GM13976 (cell line): ENCODE results near the gene PKNOX2.

Source experiments
- DNase-seq: peaks from one replicate; pipeline ENCODE4 v3.0.0; 2012; ENCODE audit warnings: low spot score
- CTCF ChIP-seq: IDR thresholded peaks from 2 replicates; pipeline ENCODE4 v1.5.1; 2012; ENCODE audit warnings: borderline replicate concordance, mild to moderate bottlenecking; ENCODE audit not compliant: insufficient read depth; ENCODE audit errors: extremely low read depth, missing control alignments, control extremely low read depth
- in situ Hi-C: fragments of 300-500 bp; cut with MboI; formaldehyde crosslinking; loops from one replicate; pipeline ENCODE4 v1.12.0; 2022; ENCODE audit warnings: low sequenced_read_pairs, mixed read lengths, inconsistent platforms; ENCODE audit not compliant: unreplicated experiment

Gene PKNOX2

DNA sequence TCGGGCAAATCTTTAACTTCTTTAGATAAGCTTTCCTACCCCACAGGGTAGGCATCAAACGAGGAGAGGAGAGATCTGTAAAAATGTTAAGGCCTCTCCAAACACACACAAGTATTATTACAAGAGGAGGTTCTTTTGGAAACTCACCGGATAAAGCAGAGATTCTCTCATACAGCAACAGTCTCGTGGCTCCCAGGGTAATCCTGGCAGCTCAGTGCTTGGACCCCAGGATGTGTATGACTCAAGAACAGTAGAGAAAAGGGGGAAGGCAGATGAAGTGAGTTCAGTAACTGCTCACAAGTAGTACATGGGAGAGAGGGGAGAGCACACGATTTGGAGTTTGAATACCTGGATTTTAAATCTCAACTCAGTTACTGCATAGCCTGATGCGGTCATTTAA is 210.6 kb downstream of the PKNOX2 start:
- in situ Hi-C loops, result no loop called here
- no peak for TF ChIP-seq CTCF

GRCh38 chr11:125376117-125376516 is 211.6 kb downstream of the PKNOX2 start:
- TF ChIP-seq CTCF, result no peak
- in situ Hi-C loops, result no loop called here
- no peak for DNase-seq

More for the DNA sequence above, 210.6 kb downstream of the PKNOX2 start:
- DNase-seq, result no peak

- no peak for DNase-seq
- no peak for TF ChIP-seq CTCF
- in situ Hi-C loops, result no loop called here
Observed at GRCh38 chr11:125376856-125377255, 212.3 kb downstream of the PKNOX2 start.

GRCh38 chr11:125378083-125378482 is 213.5 kb downstream of the PKNOX2 start:
- in situ Hi-C loops, result no loop called here
- TF ChIP-seq CTCF, result no peak

GRCh38 chr11:125378571-125378970 is 214.0 kb downstream of the PKNOX2 start:
- TF ChIP-seq CTCF, result no peak
- in situ Hi-C loops, result no loop called here
- no peak for DNase-seq

More at GRCh38 chr11:125378083-125378482, 213.5 kb downstream of the PKNOX2 start:
- no peak for DNase-seq

DNA sequence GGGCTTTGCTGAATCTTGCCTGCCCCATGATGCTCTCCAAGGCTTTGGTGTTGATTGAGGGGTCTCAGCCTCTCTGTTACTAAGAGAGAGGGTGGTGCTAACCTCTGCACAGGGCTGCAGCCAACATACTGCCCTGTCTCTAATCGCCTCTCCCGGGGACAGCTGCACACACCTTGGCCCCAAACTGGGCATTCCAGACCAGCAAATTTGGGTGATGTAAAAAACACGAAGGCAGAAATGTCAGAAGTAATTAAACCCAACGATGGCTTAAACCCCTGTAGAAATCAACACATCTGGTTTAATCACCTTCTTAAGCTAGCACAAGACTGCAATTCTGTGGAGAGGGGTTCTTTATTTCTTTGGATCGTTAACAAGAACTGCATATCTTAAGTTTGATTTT is 215.0 kb downstream of the PKNOX2 start:
- TF ChIP-seq CTCF, result no peak
- in situ Hi-C loops, result no loop called here
- no peak for DNase-seq

DNA sequence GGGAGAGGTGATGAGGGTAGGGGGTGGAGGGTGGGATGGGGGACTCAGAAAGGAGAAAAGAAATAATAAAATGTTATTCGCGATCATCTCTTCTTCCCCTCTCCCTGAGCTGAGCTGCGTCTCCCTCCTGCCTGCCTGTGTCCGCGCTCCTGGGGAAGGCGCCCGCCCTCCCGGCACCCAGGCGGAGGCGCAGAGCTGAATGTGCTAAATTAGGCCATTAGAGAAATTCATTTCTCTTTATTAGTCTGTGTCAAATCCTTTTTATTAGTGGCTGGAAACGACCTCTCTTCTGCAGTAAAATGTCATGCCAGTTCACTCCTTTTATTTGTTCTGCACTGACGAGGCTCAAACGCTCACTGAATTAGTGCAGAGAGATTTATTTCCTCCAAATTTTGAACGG is 215.4 kb downstream of the PKNOX2 start:
- no peak for DNase-seq
- in situ Hi-C loops, result no loop called here
- no peak for TF ChIP-seq CTCF
